H1 (cell line): ENCODE measurements around the gene INPP5E.

Experiments
- BCL11A ChIP-seq, 2 experiments: IDR thresholded peaks; one replicate each; pipeline ENCODE4 v1.6.1; 2011; ENCODE audit warnings: low read depth in 2 of 2, low read length in 2 of 2, mild to moderate bottlenecking in 2 of 2
- CEBPB ChIP-seq: IDR thresholded peaks from 2 replicates; pipeline ENCODE4 v1.6.1; 2012; ENCODE audit warnings: low read depth, low read length
- EP300 ChIP-seq, 2 experiments: IDR thresholded peaks; 1 replicate in 1 of 2; 2 replicates in 1 of 2; pipeline ENCODE4 v1.6.1; 2011 to 2012; ENCODE audit warnings: low read depth in 2 of 2, low read length in 2 of 2, mild to moderate bottlenecking in 2 of 2, borderline replicate concordance in 1 of 2, inconsistent platforms in 1 of 2, moderate library complexity in 1 of 2
- EZH2 ChIP-seq: fragments of 200-600 bp; sonication (generic); IDR thresholded peaks from 2 replicates; pipeline ENCODE4 v1.7.1; 2012; ENCODE audit warnings: low read depth, mild to moderate bottlenecking, moderate library complexity, low read length, inconsistent platforms; ENCODE audit not compliant: severe bottlenecking
- HDAC2 ChIP-seq, 2 experiments: fragments of 300-600 bp in 1 of 2; sonication (generic) in 1 of 2; IDR thresholded peaks; 2 replicates each; pipeline ENCODE4 v1.6.1; 2011 to 2012; ENCODE audit warnings: low read depth in 2 of 2, low read length in 2 of 2, mild to moderate bottlenecking in 2 of 2, moderate library complexity in 2 of 2, borderline replicate concordance in 1 of 2, inconsistent platforms in 1 of 2
- NRF1 ChIP-seq: IDR thresholded peaks from 2 replicates; pipeline ENCODE4 v1.6.1; 2011; ENCODE audit warnings: mild to moderate bottlenecking, low read depth, low read length, improper control_type of control experiment
- POLR2A ChIP-seq, 2 experiments: IDR thresholded peaks; 1 replicate in 1 of 2; 2 replicates in 1 of 2; pipeline ENCODE4 v1.6.1; 2011; ENCODE audit warnings: low read depth in 2 of 2, low read length in 2 of 2, mild to moderate bottlenecking in 2 of 2; ENCODE audit errors: control extremely low read depth in 1 of 2
- RFX5 ChIP-seq: IDR thresholded peaks from 2 replicates; pipeline ENCODE4 v1.6.1; 2011; ENCODE audit warnings: low read depth, low read length, improper control_type of control experiment, borderline replicate concordance
- SIN3A ChIP-seq, 2 experiments: IDR thresholded peaks in 1 of 2; conservative IDR thresholded peaks in 1 of 2; 2 replicates each; pipeline ENCODE4 v1.6.1; 2011 to 2012; ENCODE audit warnings: low read length in 2 of 2, improper control_type of control experiment in 1 of 2, low read depth in 1 of 2, mild to moderate bottlenecking in 1 of 2
- SUZ12 ChIP-seq: fragments of 200-600 bp; sonication (generic); IDR thresholded peaks from 2 replicates; pipeline ENCODE4 v1.6.1; 2012; ENCODE audit warnings: mild to moderate bottlenecking, inconsistent platforms, low read length, moderate library complexity, mixed read lengths
- YY1 ChIP-seq: IDR thresholded peaks from 2 replicates; pipeline ENCODE4 v1.6.1; 2011; ENCODE audit warnings: low read depth, mild to moderate bottlenecking, low read length
- TF ChIP-seq, protein P1 (sequence below), 3 experiments: IDR thresholded peaks; 1 replicate in 2 of 3; 2 replicates in 1 of 3; pipeline versions ENCODE4 v1.5.1 to v1.6.1; 2011; ENCODE audit warnings: low read length in 3 of 3, mild to moderate bottlenecking in 3 of 3, inconsistent platforms in 2 of 3, low read depth in 1 of 3, moderate library complexity in 1 of 3; ENCODE audit not compliant: insufficient read depth in 1 of 3; ENCODE audit errors: control extremely low read depth in 1 of 3
- TF ChIP-seq, protein P2 (sequence below): IDR thresholded peaks from 2 replicates; pipeline ENCODE4 v1.6.1; 2012; ENCODE audit warnings: inconsistent platforms

DNA sequence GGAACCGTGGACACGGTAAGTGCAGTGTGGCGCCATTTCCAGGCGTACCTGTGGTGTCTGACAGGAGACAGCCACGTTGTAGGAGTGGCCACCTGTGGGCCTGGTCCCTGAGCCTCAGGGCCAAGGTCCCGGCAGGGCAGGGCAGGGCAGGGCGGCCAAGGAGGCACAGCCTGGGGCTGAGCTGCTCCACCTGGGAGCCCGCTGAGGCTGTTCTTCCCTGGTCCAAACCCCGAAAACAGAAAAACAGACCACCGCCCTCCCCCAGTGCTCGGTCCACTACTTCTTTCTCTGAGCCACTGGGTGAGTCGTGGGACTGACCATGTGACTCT is 20.6 kb downstream of the INPP5E start:
- no peak for TF ChIP-seq POLR2A (IDR thresholded peaks at IDR 0.05; ENCODE audit: control extremely low read depth in 1 of 2, low read depth in 2 of 2, low read length in 2 of 2)
- TF ChIP-seq CEBPB: no peak
- TF ChIP-seq, protein P1, sequence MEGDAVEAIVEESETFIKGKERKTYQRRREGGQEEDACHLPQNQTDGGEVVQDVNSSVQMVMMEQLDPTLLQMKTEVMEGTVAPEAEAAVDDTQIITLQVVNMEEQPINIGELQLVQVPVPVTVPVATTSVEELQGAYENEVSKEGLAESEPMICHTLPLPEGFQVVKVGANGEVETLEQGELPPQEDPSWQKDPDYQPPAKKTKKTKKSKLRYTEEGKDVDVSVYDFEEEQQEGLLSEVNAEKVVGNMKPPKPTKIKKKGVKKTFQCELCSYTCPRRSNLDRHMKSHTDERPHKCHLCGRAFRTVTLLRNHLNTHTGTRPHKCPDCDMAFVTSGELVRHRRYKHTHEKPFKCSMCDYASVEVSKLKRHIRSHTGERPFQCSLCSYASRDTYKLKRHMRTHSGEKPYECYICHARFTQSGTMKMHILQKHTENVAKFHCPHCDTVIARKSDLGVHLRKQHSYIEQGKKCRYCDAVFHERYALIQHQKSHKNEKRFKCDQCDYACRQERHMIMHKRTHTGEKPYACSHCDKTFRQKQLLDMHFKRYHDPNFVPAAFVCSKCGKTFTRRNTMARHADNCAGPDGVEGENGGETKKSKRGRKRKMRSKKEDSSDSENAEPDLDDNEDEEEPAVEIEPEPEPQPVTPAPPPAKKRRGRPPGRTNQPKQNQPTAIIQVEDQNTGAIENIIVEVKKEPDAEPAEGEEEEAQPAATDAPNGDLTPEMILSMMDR (IDR thresholded peaks at IDR 0.05; ENCODE audit: control extremely low read depth in 1 of 3, insufficient read depth in 1 of 3, low read depth in 1 of 3, low read length in 3 of 3): no peak
- TF ChIP-seq SUZ12: no peak
- no peak for TF ChIP-seq RFX5
- TF ChIP-seq YY1: no peak
- no peak for TF ChIP-seq BCL11A (IDR thresholded peaks at IDR 0.05; ENCODE audit: low read depth in 2 of 2, low read length in 2 of 2)
- TF ChIP-seq, protein P2, sequence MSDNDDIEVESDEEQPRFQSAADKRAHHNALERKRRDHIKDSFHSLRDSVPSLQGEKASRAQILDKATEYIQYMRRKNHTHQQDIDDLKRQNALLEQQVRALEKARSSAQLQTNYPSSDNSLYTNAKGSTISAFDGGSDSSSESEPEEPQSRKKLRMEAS: no peak
- no peak for TF ChIP-seq SIN3A (conservative IDR thresholded peaks at IDR 0.05 in 1 of 2, IDR thresholded peaks at IDR 0.05 in 1 of 2; ENCODE audit: low read depth in 1 of 2, low read length in 2 of 2)
- TF ChIP-seq EP300 (IDR thresholded peaks at IDR 0.05; ENCODE audit: borderline replicate concordance in 1 of 2, low read depth in 2 of 2, low read length in 2 of 2): no peak
- TF ChIP-seq HDAC2 (IDR thresholded peaks at IDR 0.05; ENCODE audit: borderline replicate concordance in 1 of 2, low read depth in 2 of 2, low read length in 2 of 2): no peak
- no peak for TF ChIP-seq NRF1
- TF ChIP-seq EZH2: no peak
